Measurements from ENCODE around the gene SPTSSA.
"Not testable (repeated sequence)": the region's sequence is repeated elsewhere in the genome, so short reads cannot be mapped to it uniquely, and the experiment has no call there.

The SPTSSA gene

DNA sequence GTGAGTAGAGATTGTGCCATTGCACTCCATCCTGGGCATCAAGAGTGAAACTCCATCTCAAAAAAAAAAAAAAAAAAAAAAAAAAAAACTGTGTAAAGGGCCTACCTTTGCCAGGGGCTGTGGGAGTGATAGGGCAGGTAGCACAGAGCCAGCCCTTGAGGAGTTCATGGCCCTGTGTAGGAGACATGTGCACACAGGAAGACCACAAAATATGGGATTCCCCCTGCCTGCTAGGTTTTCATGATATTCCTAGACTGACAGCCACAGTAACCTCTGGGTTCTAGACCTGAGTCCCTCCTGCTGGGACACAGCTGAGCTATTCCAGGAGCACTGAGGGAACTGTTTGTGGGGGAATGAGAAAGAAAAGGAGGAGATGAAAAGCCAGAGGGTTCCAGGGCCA is 8.3 kb upstream of the SPTSSA start:
- no peak for DNase-seq

DNA sequence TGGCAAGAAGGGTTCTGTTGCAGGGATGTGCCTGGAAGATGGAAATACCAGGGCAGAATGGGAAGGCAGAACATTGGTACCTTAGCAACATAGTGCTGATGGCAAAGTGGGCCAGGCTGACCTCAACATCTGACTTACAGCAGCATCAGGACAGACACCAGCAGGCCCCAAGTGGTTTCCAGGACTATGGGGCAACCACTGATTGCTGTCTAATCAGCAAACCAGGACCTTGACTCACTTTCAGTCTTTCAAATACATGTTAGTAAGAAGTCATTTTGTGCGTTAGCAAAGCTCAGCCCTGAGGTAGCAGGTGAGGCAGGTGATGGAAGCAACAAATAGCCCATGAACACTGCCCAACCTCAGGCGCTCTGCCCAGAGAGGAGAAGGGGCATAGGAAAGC is 4.7 kb upstream of the SPTSSA start:
- DNase-seq = no peak

DNA sequence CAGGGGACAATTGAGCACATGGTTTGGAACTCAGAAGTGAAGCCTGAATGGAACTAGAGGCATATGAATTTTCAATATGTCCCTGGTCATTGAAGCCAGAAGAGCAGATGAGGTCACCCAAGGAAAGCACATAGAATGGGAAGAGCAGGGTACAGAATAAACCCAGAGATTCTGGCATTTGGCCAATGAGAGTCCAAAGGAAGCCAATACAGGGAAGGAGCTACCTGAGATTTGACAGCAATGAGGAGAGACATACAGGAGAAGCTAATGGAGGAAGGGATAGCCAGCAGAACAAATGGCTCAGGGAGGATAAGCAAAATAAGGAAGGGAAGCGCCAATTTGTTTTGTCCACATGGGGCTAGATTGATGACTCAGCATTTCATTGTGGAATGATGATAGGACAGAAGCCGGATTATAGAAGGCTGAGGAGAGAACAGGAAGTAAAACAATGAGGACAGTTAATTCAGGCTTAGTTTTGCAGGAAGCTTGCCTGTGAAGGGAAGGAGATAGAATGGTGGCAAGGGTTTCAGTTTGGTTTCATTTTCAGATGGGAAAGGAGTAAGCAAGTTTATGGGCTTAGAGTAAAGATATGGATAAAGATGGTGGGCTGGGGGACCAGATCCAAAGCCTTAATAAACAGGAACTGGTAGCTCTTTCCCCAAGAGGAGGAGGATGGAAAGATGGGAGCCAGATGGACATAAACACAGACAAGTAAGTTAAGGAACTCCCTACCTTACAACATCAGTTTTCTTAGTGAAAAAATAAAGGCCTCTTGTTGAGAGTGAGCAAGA is 3.2 kb upstream of the SPTSSA start:
- no peak for DNase-seq

DNA sequence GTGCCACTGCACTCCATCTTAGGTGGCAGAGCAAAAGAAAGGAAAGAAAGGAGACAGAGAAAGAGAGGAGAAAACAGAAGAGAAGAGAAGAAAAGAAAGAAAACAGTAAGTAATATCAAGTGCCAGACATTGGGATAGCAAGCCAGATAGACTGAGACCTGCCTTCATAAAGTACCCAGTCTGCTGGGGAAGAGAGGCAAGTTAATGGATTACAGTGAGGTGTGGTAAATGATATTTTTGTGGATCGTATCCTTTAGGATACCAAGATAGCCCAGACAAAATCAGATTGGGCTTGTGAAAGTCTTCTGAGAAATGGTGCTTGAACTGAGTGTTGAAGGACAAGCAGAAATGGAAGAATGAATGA is 1.5 kb upstream of the SPTSSA start:
- no peak for DNase-seq

DNA sequence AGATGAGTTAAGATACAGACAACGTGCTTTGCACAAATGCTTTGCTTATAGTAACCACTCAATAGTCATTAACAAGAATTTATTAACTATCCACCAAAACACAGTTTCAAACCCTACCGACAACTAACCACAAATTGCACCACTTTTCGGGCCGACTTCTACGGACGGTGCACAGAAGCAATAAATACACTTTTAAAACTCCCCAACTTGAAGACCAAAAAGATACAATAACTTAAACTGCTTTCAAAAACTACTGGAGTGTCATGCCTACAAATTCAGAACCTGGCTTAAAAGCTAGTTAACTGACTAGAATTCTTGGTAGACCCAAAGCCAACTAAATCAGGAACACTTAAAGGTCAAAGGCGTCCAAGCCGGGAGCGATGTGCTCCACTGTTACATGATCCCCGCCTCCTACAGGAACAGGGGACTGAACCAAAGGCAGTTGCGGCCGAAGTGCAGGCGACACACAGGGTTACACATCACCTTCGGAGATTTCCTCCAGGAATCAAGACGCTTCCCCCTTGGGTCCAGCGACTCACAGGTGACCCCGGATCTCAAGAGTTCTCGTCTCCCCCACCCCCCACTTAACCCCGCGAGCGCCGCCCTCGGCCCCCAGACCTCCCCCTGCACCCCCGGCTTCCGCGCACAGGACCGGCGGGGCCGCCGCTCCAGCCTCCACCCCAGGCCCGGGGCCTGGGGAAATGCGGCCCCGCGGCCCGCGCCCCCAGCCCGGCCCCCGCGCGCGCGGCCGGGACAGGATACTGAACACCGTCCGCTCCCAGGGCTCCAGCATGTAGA is 507 bp downstream of the SPTSSA start:
- peak in 1 of 2 donors; percentile 3 for DNase-seq

DNA sequence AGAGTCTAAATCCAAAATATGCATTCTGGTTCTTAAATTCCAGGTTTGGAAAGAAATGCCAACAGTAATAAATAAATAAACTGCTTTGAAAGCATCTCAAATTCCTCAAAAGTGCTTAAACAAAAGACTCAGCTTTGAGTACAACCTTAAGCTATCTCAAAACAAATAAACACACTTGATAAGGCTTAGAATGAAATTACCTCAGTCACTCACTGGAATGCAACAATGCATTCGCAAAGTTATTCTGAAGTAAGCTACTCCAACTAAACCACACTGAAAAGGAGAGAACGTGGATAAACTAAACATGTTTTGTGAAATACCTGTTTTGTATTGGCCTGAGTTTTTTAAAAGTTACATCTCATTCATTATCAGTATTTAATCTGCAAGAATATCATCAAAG is 1.2 kb downstream of the SPTSSA start:
- DNase-seq = no peak

DNA sequence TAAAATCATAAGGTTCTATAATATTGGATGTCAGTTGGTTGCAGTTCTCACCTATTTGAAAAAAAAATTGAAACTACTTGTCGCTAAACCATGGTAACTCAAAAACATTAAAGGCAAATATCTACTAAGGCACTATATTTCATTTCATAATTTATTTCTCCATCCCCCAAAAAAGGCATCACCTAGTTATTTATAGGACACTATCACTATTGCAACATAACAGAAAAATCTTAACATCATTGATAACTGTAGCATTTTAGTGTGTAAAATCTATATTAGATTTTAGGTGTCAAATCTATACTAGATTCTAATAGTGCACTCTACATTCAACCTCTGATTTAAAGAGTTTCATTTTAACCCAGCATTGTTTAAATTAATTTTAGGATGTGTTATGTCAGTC is 1.7 kb downstream of the SPTSSA start:
- no peak for DNase-seq

DNA sequence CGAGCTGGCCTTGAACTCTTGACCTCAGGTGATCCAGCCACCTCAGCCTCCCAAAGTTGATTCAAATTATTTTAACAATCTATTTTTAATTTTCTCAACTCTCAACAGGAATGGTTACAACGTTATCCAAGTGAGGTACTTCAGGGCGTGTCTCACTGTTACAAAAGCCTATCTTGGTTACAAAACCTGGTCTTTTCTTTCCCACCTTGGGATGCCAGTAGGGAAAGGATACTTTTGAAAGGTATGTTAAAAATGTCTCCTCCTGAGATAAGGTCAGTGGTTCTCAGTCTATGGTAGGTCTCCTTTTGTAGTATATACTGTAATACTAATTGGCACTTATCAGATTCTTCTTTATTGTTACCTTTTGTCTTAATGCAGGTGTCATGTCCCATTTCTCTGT is 4.9 kb downstream of the SPTSSA start:
- DNase-seq = no peak

DNA sequence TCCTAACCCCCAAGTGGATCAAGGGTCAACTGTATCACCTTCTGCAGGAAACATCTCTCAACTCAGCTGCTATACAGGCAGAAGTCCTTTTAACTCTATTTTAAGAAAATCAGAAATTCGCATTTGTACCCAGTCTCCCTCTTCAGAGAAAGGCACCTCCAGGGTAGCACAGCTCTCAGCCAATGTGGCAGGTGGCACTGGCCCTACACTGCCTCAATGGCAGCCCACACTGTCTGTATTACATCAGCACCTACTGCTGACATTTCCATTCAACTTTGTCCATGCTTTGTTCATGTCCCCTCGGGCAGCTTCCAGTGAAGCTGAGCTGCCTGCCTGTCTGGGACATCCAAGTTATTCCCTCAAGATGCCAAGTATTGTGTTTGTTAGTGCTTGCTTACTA is 8.8 kb downstream of the SPTSSA start:
- no peak for DNase-seq

DNA sequence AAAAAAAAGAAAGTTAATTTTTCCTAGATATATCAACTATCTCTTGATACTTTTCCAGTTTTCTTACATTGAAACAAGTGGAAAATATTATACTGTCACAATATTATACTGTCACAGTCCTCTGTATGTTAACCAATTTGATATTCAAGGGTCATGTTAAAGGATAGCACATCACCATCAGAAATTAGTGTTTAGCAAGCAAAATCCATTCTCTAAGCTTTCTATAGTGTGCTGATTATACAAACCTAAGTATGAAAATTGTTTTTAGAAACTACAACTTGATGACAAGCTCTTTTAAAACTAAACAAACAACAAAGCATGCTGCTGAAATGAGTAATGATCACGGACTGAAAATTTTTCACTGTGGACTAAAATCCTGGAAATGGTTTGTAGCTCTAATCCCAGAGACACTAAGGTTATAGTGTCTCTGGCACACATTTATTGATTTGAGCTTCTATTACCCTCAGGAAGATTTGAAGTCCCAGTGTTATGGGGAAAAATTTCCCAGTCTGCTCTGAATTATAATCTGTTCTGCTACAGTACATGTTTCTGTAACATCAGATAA is 9.7 kb downstream of the SPTSSA start:
- no peak for DNase-seq

DNA sequence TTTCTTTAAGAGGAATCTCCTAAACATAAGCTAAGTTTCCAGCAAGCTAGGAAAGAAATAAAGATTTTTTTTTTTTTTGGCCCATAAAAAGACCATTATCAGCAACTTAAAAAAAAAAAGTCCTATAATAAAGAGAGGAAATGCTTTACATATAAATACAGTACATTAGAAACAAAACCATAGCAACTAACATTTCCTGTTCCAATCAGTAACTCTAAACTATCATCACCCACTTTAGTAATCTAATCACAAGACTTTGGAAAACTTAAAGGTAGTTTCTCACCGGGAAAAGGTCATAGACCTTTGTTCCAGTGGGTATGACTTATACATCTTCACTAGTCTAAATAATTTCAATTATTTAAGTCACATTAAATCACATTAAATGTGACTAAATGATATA is 11.1 kb downstream of the SPTSSA start:
- no peak for DNase-seq

DNA sequence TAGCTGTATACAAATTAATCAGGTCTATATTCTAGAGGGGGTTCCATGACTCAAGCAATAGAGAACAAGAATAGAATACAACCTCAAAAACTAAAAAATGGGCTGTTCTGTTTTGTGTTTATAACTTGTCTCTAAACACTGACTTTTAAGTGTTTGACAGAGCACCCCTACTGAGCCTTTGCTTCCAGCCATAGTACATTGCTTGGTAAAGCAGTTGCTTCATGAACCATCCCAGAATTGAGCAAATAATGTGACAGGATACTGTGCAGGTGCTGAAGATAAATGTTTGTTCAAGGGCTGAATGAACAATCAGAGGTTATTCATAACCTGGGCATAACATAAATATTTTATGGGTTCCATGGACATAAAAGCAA is 11.5 kb downstream of the SPTSSA start:
- DNase-seq = no peak

DNA sequence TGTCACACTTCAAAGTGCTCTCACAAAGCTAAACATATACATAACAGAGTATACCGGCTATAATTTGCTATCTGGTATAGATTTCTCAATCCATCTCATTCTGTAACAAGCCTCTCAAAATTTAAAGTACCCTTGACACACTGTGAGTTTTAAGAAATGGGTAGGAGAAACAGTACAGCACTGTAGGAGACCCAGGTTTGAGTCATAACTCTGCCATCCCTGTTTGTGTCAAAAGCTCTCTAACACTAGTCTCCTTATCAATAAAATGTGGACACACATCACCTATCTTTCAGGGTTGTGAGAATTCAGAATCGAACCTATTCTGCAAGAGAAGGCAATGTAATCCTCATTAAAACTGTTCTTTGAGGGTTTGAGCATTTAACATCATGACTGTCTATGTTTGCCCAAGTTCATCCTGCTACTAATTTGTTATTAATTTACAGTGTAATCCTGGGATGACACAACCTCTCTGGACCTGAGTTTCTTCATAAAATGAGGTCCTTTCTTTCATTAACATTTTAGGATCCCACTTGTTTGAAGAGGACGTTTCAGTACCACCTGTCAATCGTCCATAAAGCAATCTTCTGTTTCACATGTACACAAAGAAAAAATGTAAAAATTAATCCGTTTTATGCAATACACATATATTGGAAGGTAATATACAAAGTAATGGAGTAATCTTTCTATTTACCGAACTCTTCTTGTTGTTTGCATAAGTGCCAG is 12.1 kb downstream of the SPTSSA start:
- no peak for DNase-seq

DNA sequence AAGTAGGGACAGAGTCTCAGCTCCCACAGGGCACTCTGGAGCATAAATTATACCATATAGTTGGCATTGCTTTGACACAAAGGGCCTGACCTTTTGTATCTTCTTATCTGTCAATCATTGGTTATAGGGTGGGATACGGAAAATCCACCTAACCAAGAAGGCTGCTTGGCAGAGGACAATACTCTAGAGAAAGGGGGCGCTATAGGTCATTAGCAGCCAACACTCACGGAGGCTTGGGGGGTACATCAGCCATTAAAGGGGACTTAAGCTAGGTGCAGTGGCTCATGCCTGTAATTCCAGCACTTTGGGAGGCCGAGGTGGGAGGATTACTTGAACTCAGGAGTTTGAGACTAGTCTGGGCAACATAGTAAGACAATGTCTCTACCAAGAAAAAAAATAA is 22.9 kb downstream of the SPTSSA start:
- no peak for DNase-seq

DNA sequence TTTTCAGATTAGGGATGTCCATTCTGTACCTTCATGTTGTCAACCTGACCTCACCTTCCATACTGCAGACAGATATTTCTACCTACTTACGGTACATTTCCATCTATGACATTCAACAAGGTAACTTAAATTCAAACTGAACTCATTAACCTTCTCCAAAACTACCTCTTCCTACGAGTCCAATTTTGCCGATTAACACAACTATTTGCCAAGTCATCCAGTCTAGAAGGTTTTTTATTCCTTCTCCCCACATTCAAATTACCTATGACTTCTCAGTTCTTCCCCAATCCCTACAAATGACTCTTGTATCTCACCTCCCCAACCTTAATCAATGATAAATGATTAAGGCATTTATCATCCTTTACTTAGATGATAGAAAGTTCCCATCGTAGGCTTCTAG is 23.6 kb downstream of the SPTSSA start:
- no peak for DNase-seq

DNA sequence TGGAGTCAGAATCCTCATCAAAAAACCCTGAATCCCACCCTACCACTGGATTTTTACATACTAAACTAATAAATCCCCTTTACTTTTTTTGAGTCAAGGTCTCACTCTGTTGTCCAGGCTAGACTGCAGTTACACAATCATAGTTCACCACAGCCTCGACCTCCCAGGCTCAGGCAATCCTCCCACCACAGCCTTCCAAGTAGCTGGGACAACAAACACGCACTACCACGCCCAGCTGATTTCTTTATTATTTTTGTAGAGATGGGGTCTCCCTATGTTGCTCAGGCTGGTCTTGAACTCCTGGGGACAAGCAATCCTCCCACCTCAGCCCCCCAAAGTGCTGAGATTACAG is 24.3 kb downstream of the SPTSSA start:
- DNase-seq = no peak

DNA sequence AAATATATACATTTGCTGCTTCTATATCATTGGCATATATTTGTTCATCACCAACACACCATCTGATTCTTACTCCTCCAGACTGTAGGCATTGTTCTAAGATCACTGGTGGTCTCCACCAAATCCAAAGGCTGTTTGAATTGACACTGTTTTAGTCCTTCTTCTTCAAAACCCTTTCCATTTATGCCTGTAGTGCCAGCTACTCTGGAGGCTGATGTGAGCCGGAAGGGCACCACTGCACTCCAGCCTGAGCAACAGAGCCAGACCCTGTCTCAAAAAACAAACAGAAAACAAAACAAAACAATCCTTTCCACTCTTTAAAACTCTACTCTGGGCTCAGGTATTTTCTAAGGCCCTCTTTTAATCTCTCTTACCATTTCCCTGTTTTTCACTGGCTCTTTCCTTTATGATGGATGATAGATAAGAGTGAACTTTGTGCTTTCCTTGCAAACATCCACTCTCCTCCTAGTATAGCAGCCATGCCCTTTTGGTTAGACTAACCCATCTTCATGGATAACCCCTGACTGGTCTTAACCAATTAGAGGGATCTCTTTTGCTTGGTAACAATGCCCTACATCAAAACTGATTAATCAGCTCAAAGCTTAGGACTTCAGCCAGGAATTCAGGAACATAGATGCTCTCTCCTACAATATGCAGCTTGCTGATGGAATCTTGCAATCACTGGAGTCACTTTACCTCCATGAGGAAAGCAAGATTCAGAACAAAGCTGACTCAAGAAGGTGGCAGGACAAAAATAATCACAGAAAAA is 24.9 kb downstream of the SPTSSA start:
- DNase-seq = no peak

DNA sequence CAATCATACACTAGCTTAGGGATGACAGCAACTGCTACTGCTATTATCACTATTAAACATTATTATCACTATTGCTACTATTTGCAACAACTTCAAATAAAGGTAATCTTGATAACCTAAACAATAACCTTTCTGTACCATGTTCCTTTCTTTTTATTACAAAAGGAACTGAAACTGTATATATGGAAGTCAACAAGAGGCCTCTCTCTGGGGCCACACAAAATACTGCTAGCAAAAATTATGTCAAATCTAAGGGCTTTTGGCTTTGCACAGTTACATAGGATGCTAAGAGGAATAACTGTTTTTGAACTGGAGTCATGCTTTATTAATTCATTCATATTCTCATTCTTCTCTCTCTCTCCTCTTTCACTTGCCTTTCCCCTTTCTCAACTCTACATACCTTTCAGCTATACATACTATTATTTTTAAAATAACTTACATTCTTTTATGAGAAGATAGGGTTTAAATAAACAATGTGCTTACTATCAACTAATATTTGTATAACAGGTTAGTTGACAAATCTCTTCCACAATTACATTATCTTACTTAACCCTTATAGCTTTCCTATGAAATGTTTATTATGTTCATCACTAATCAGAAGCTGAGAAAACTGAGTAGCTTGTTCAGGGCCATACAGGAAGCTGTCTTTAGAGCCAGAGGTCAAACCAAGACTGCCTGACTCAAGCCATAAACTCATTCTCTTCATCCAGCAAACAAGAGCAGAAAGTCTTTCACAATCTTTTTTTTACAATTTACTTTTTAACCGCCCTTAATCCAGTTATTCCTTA is 25.7 kb downstream of the SPTSSA start:
- DNase-seq = no peak

DNA sequence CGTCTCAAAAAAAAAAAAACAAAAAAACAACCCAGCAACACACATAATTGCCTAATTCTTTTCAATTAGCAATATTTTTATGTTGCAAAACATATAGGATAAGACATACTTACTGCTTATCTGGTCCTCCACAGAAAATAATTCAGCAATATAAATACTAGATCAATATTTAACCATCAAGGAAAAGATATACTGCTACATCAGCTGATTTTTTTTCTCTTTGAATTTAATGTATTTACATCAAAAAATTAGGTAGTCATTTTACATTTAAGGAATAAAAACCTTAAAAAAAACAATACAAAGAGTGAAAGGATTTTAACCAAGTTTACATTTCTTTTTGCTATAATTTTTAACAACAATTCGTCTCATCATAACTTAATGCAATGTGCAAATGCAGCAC is 28.1 kb downstream of the SPTSSA start:
- no peak for DNase-seq

DNA sequence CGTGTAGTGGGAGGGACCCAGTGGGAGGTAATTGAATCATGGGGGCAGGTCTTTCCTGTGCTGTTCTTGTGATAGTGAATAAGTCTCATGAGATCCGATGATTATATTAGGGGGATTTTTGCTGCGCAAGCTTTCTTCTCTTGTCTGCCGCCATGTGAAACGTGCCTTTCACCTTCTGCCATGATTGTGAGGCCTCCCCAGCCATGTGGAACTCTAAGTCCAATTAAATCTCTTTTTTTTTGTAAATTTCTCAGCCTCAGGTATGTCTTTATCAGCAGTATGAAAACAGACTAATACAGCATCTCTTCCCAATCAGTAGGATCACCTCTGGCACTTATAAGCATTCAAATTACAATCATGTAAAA is 34.0 kb downstream of the SPTSSA start:
- DNase-seq = not testable (repeated sequence)

DNA sequence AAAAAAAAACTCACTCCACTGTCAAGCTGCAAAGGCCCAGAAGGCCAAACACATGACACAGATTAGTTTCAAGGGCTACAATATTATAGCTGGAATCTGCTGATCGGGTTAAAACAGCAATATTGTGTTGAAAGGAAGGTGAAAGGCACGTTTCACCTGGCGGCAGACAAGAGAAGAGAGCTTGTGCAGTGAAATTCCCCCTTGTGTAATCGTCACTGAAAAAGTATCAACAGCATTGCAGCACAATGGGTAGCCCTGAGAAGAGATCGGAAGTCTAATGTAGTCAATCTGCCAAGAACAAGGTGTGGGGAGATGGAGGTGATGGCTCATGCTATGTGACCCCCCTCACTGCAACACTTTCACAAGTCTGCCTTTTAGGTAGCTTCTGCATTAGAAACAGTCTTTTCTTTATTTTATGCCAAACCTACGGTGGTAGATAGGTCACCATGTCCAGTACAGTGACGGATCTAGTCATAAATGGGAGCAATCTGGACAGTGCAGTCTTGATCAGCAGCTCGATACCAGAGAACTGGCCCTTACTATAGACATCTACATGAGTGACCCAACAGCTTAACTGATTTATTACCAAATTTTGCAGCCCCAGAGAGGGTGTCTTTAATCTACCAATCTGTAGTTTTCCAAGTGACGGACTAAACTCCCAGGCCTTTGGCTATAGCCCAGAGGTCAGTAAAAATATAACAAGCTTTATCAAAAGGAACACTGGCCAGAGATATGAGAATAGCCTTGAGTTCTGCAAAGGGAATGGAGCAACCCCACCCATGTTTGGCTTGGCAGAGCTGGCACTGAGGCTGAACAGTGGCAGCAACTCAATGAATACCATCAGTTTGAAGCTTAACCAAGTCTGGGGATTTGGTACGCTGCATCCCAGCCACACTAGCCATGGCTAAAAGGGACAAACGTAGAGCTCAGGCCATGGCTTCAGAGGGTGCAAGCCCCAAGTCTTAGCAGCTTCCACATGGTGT is 35.4 kb downstream of the SPTSSA start:
- no peak for DNase-seq

Data from activated CD4-positive, alpha-beta T cell treated with anti-CD3 and anti-CD28 coated beads for 4 hours (primary cell).